ENCODE measurements around the gene GATC.

The GATC gene

GRCh38 chr12:120498870-120499515 is 52.7 kb downstream of the GATC start:
- no peak for DNase-seq

- no peak for DNase-seq
These were observed 54.3 kb downstream of the GATC start for GRCh38 chr12:120500581-120500980.

GRCh38 chr12:120504587-120504986 is 58.3 kb downstream of the GATC start:
- no peak for DNase-seq

- no peak for DNase-seq
These were observed 62.3 kb downstream of the GATC start for GRCh38 chr12:120508537-120508936.

Measured in stimulated activated CD4-positive, alpha-beta T cell treated with anti-CD3 and anti-CD28 coated beads, Interleukin-4, amount 100 ng/mL, for 24 hours (primary cell).